ENCODE measurements around the gene ANKRD12. TPM values are rescaled to one million over a fixed set of nuclear protein-coding genes. Genes with fewer than 3 reads are reported as not detected.

The ANKRD12 gene
- total and polyA plus RNA-seq, 4 donors: 10.2 to 108 (median 50.0) TPM

GRCh38 chr18:9177466-9177865 is 40.9 kb downstream of the ANKRD12 start:
- Histone ChIP-seq H3K27ac (ENCODE audit: low read depth in 1 of 2, low read length in 1 of 2) (no peak overlapping the region), H3K9me3 (ENCODE audit: control insufficient read depth in 4 of 4, insufficient read depth in 3 of 4, low read length in 3 of 4) (no peaks in the 10 kb centered on the region), H3K4me1 (ENCODE audit: control insufficient read depth in 5 of 5, insufficient read depth in 5 of 5, low read length in 5 of 5) (peaks cover 0 to 26% (median 0%) of the 10 kb centered on the region in 5 donors), H3K27me3 (ENCODE audit: control insufficient read depth in 3 of 3, insufficient read depth in 3 of 3, low read length in 2 of 3) (no peaks in the 10 kb centered on the region), H3K9ac (ENCODE audit: insufficient read depth in 1 of 2, low read length in 2 of 2) (no peak overlapping the region), H3K36me3 (ENCODE audit: control insufficient read depth in 4 of 4, insufficient read depth in 4 of 4, low read length in 4 of 4) (no peaks in the 10 kb centered on the region), H3K4me3 (no peak overlapping the region)
- 78 to 80% methylated on average over 4 of the region's 4 CpGs for WGBS, 2 donors
- TF ChIP-seq CTCF (IDR thresholded peaks at IDR 0.05; ENCODE audit: control extremely low read depth, extremely low read depth): no peak
- ATAC-seq (ENCODE audit: insufficient read depth, low FRiP score) (no peak), DNase-seq (no peak)

GRCh38 chr18:9178557-9178956 is 42.0 kb downstream of the ANKRD12 start:
- Histone ChIP-seq H3K9me3 (ENCODE audit: control insufficient read depth in 4 of 4, insufficient read depth in 3 of 4, low read length in 3 of 4) (peaks cover 0 to 2% (median 0%) of the 10 kb centered on the region in 4 donors), H3K36me3 (ENCODE audit: control insufficient read depth in 4 of 4, insufficient read depth in 4 of 4, low read length in 4 of 4) (peaks cover 0 to 11% (median 5%) of the 10 kb centered on the region in 4 donors), H3K27me3 (ENCODE audit: control insufficient read depth in 3 of 3, insufficient read depth in 3 of 3, low read length in 2 of 3) (no peaks in the 10 kb centered on the region), H3K27ac (ENCODE audit: low read depth in 1 of 2, low read length in 1 of 2) (no peak overlapping the region), H3K4me3 (no peak overlapping the region), H3K9ac (ENCODE audit: insufficient read depth in 1 of 2, low read length in 2 of 2) (no peak overlapping the region), H3K4me1 (ENCODE audit: control insufficient read depth in 5 of 5, insufficient read depth in 5 of 5, low read length in 5 of 5) (peaks cover 0 to 20% (median 0%) of the 10 kb centered on the region in 5 donors)
- ATAC-seq (ENCODE audit: insufficient read depth, low FRiP score) (no peak), DNase-seq (no peak)
- WGBS, 2 donors: 91 to 95% methylated on average over 1 of the region's 1 CpG
- no peak for TF ChIP-seq CTCF (IDR thresholded peaks at IDR 0.05; ENCODE audit: control extremely low read depth, extremely low read depth)

GRCh38 chr18:9181275-9181674 is 44.7 kb downstream of the ANKRD12 start:
- Histone ChIP-seq H3K4me1 (ENCODE audit: control insufficient read depth in 5 of 5, insufficient read depth in 5 of 5, low read length in 5 of 5) (peaks cover 0 to 12% (median 0%) of the 10 kb centered on the region in 5 donors), H3K9me3 (ENCODE audit: control insufficient read depth in 4 of 4, insufficient read depth in 3 of 4, low read length in 3 of 4) (peaks cover 0 to 5% (median 0%) of the 10 kb centered on the region in 4 donors), H3K36me3 (ENCODE audit: control insufficient read depth in 4 of 4, insufficient read depth in 4 of 4, low read length in 4 of 4) (peaks cover 2 to 21% (median 8%) of the 10 kb centered on the region in 4 donors), H3K27me3 (ENCODE audit: control insufficient read depth in 3 of 3, insufficient read depth in 3 of 3, low read length in 2 of 3) (no peaks in the 10 kb centered on the region), H3K4me3 (no peak overlapping the region), H3K27ac (ENCODE audit: low read depth in 1 of 2, low read length in 1 of 2) (no peak overlapping the region), H3K9ac (ENCODE audit: insufficient read depth in 1 of 2, low read length in 2 of 2) (no peak overlapping the region)
- DNase-seq (no peak), ATAC-seq (ENCODE audit: insufficient read depth, low FRiP score) (no peak)
- TF ChIP-seq CTCF (IDR thresholded peaks at IDR 0.05; ENCODE audit: control extremely low read depth, extremely low read depth): no peak
- WGBS, 2 donors: 92 to 95% methylated on average over 3 of the region's 3 CpGs

GRCh38 chr18:9182852-9183399 is 46.3 kb downstream of the ANKRD12 start:
- Histone ChIP-seq H3K36me3 (ENCODE audit: control insufficient read depth in 4 of 4, insufficient read depth in 4 of 4, low read length in 4 of 4) (peaks cover 2 to 21% (median 9%) of the 10 kb centered on the region in 4 donors), H3K4me3 (no peak overlapping the region), H3K27ac (ENCODE audit: low read depth in 1 of 2, low read length in 1 of 2) (no peak overlapping the region), H3K9me3 (ENCODE audit: control insufficient read depth in 4 of 4, insufficient read depth in 3 of 4, low read length in 3 of 4) (peaks cover 0 to 5% (median 0%) of the 10 kb centered on the region in 4 donors), H3K9ac (ENCODE audit: insufficient read depth in 1 of 2, low read length in 2 of 2) (no peak overlapping the region), H3K4me1 (ENCODE audit: control insufficient read depth in 5 of 5, insufficient read depth in 5 of 5, low read length in 5 of 5) (peaks cover 0 to 7% (median 0%) of the 10 kb centered on the region in 5 donors), H3K27me3 (ENCODE audit: control insufficient read depth in 3 of 3, insufficient read depth in 3 of 3, low read length in 2 of 3) (no peaks in the 10 kb centered on the region)
- no peak for DNase-seq
- ATAC-seq (ENCODE audit: insufficient read depth, low FRiP score): no peak
- TF ChIP-seq CTCF (IDR thresholded peaks at IDR 0.05; ENCODE audit: control extremely low read depth, extremely low read depth): no peak
- 58 to 79% methylated on average over 5 of the region's 5 CpGs for WGBS, 2 donors
